ENCODE measurements around the gene CORO7.

The CORO7 gene

DNA sequence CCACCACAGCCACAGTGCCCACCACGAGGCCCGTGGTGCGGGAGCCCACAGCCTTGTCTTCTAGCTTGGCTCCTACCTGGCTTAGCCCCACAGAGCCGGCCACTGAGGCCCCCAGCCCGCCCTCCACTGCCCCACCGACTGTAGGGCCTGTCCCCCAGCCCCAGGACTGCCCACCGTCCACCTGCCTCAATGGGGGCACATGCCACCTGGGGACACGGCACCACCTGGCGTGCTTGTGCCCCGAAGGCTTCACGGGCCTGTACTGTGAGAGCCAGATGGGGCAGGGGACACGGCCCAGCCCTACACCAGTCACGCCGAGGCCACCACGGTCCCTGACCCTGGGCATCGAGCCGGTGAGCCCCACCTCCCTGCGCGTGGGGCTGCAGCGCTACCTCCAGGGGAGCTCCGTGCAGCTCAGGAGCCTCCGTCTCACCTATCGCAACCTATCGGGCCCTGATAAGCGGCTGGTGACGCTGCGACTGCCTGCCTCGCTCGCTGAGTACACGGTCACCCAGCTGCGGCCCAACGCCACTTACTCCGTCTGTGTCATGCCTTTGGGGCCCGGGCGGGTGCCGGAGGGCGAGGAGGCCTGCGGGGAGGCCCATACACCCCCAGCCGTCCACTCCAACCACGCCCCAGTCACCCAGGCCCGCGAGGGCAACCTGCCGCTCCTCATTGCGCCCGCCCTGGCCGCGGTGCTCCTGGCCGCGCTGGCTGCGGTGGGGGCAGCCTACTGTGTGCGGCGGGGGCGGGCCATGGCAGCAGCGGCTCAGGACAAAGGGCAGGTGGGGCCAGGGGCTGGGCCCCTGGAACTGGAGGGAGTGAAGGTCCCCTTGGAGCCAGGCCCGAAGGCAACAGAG, 34.2 kb downstream of the CORO7 start:
- Histone ChIP-seq H3K9me3 (ENCODE audit: insufficient read depth, low read length) (no peaks in the 10 kb centered on the region), H3K4me3 (ENCODE audit: low read length) (no peak overlapping the region), H2AFZ (ENCODE audit: low read depth, low read length) (no peak overlapping the region), H3K27me3 (ENCODE audit: low read depth, low read length) (no peaks in the 10 kb centered on the region), H3K4me2 (ENCODE audit: low read length) (no peak overlapping the region), H3K27ac (ENCODE audit: low read length) (no peak overlapping the region), H3K36me3 (replicated peaks; ENCODE audit: low read depth, low read length) (no peaks in the 10 kb centered on the region), H3K79me2 (ENCODE audit: low read length) (no peaks in the 10 kb centered on the region), H4K20me1 (ENCODE audit: insufficient read depth, low read length) (no peaks in the 10 kb centered on the region), H3K9ac (ENCODE audit: low read length) (no peak overlapping the region), H3K4me1 (ENCODE audit: low read length) (no peaks in the 10 kb centered on the region)
- no peak for TF ChIP-seq EZH2phosphoT487 (IDR thresholded peaks at IDR 0.05; ENCODE audit: low read depth)
- TF ChIP-seq, protein P1, sequence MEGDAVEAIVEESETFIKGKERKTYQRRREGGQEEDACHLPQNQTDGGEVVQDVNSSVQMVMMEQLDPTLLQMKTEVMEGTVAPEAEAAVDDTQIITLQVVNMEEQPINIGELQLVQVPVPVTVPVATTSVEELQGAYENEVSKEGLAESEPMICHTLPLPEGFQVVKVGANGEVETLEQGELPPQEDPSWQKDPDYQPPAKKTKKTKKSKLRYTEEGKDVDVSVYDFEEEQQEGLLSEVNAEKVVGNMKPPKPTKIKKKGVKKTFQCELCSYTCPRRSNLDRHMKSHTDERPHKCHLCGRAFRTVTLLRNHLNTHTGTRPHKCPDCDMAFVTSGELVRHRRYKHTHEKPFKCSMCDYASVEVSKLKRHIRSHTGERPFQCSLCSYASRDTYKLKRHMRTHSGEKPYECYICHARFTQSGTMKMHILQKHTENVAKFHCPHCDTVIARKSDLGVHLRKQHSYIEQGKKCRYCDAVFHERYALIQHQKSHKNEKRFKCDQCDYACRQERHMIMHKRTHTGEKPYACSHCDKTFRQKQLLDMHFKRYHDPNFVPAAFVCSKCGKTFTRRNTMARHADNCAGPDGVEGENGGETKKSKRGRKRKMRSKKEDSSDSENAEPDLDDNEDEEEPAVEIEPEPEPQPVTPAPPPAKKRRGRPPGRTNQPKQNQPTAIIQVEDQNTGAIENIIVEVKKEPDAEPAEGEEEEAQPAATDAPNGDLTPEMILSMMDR (IDR thresholded peaks at IDR 0.05; ENCODE audit: low read depth, low read length), result no peak

DNA sequence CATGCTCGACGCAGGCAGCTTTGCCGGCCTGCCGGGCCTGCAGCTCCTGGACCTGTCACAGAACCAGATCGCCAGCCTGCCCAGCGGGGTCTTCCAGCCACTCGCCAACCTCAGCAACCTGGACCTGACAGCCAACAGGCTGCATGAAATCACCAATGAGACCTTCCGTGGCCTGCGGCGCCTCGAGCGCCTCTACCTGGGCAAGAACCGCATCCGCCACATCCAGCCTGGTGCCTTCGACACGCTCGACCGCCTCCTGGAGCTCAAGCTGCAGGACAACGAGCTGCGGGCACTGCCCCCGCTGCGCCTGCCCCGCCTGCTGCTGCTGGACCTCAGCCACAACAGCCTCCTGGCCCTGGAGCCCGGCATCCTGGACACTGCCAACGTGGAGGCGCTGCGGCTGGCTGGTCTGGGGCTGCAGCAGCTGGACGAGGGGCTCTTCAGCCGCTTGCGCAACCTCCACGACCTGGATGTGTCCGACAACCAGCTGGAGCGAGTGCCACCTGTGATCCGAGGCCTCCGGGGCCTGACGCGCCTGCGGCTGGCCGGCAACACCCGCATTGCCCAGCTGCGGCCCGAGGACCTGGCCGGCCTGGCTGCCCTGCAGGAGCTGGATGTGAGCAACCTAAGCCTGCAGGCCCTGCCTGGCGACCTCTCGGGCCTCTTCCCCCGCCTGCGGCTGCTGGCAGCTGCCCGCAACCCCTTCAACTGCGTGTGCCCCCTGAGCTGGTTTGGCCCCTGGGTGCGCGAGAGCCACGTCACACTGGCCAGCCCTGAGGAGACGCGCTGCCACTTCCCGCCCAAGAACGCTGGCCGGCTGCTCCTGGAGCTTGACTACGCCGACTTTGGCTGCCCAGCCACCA, 35.1 kb downstream of the CORO7 start:
- H3K27me3 ChIP-seq (ENCODE audit: low read depth, low read length), result no peaks in the 10 kb centered on the region
- H3K4me3 ChIP-seq (ENCODE audit: low read length), result no peak overlapping the region
- TF ChIP-seq, protein P1 (IDR thresholded peaks at IDR 0.05; ENCODE audit: low read depth, low read length), result no peak
- no peak for TF ChIP-seq EZH2phosphoT487 (IDR thresholded peaks at IDR 0.05; ENCODE audit: low read depth)
- H3K4me1 ChIP-seq (ENCODE audit: low read length), result no peaks in the 10 kb centered on the region
- H3K36me3 ChIP-seq (replicated peaks; ENCODE audit: low read depth, low read length), result no peaks in the 10 kb centered on the region
- H3K9me3 ChIP-seq (ENCODE audit: insufficient read depth, low read length), result no peaks in the 10 kb centered on the region
- H2AFZ ChIP-seq (ENCODE audit: low read depth, low read length), result no peak overlapping the region
- no peak overlapping the region for H3K27ac ChIP-seq (ENCODE audit: low read length)
- no peaks in the 10 kb centered on the region for H4K20me1 ChIP-seq (ENCODE audit: insufficient read depth, low read length)
- no peaks in the 10 kb centered on the region for H3K79me2 ChIP-seq (ENCODE audit: low read length)
- no peak overlapping the region for H3K4me2 ChIP-seq (ENCODE audit: low read length)
- H3K9ac ChIP-seq (ENCODE audit: low read length), result no peak overlapping the region

DNA sequence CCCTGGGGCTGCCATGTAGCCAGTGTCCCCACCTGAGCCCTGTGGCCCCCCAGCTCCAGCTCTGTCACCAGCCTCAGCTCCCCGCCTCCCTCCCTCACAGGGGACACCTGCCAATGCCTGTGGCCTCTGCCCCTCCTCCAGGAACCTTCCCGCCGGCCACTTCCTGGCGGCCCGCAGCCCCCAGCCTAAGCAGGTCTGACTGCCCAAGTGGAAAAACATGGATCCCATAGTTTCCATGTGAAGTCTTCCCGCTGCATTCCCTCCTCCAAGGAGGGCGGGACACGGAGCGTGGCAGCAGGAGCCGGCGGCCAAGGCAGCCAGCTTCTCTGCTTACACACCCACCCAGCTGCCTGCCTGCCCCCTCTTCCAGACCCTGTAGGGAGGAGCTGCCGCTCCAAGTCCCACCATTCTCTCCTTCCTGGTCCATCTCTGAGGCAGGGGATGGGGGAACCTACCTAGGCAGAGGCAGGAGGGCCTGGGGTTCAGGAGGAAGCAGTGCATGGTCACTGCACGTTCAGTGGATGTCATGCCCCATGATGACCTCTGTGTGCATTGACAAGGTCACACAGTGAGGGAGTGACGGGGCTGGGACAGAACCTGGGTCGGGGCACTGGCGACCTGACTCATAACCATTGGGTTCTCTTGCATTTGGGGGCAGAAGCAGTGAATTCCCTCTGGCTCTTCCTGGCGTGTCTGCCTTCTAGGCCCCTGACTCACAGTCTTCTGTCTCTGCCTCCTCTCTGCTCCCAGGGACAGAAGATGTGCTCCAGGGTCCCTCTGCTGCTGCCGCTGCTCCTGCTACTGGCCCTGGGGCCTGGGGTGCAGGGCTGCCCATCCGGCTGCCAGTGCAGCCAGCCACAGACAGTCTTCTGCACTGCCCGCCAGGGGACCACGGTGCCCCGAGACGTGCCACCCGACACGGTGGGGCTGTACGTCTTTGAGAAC, 36.0 kb downstream of the CORO7 start:
- Histone ChIP-seq H3K4me3 (ENCODE audit: low read length) (no peak overlapping the region), H3K4me1 (ENCODE audit: low read length) (no peaks in the 10 kb centered on the region), H4K20me1 (ENCODE audit: insufficient read depth, low read length) (no peaks in the 10 kb centered on the region), H3K9me3 (ENCODE audit: insufficient read depth, low read length) (no peaks in the 10 kb centered on the region), H3K79me2 (ENCODE audit: low read length) (no peaks in the 10 kb centered on the region), H3K4me2 (ENCODE audit: low read length) (no peak overlapping the region), H3K36me3 (replicated peaks; ENCODE audit: low read depth, low read length) (no peaks in the 10 kb centered on the region), H3K27me3 (ENCODE audit: low read depth, low read length) (no peaks in the 10 kb centered on the region), H2AFZ (ENCODE audit: low read depth, low read length) (no peak overlapping the region), H3K27ac (ENCODE audit: low read length) (no peak overlapping the region), H3K9ac (ENCODE audit: low read length) (no peak overlapping the region)
- no peak for TF ChIP-seq EZH2phosphoT487 (IDR thresholded peaks at IDR 0.05; ENCODE audit: low read depth)
- TF ChIP-seq, protein P1 (IDR thresholded peaks at IDR 0.05; ENCODE audit: low read depth, low read length), result no peak

Measured in OCI-LY3 (cell line).